ENCODE data around the gene BICD1. TPM values are rescaled to one million over a fixed set of nuclear protein-coding genes. Genes with fewer than 3 reads are reported as not detected.
"Not testable (repeated sequence)": the region's sequence is repeated elsewhere in the genome, so short reads cannot be mapped to it uniquely, and the experiment has no call there.

BICD1 gene
- total RNA-seq, 2 donors from 2014 or later, result 15.1 to 18.4 TPM

GRCh38 chr12:32265456-32265855 lies 158.8 kb downstream of the BICD1 start:
- Mint-ChIP-seq H3K36me3 (no peaks in the 10 kb centered on the region), H3K27ac (no peak overlapping the region), H3K9me3 (no peaks in the 10 kb centered on the region)
- DNase-seq (ENCODE audit: low spot score in 2 of 2) (no peak), ATAC-seq (no peak)

GRCh38 chr12:32265951-32266350 lies 159.3 kb downstream of the BICD1 start:
- no peaks in the 10 kb centered on the region for H3K9me3 Mint-ChIP-seq
- ATAC-seq, result no peak
- H3K27ac Mint-ChIP-seq, result no peak overlapping the region
- no peaks in the 10 kb centered on the region for H3K36me3 Mint-ChIP-seq
- no peak for DNase-seq (ENCODE audit: low spot score in 2 of 2)

GRCh38 chr12:32266756-32267155 lies 160.1 kb downstream of the BICD1 start:
- ATAC-seq (no peak), DNase-seq (ENCODE audit: low spot score in 2 of 2) (no peak)
- Mint-ChIP-seq H3K9me3 (no peaks in the 10 kb centered on the region), H3K36me3 (no peaks in the 10 kb centered on the region), H3K27ac (no peak overlapping the region)

- DNase-seq (ENCODE audit: low spot score in 2 of 2), result no peak
- H3K36me3 Mint-ChIP-seq, result no peaks in the 10 kb centered on the region
- peak overlapping the region in 1 of 2 donors; percentile 86 for H3K27ac Mint-ChIP-seq
- no peak for ATAC-seq
- H3K9me3 Mint-ChIP-seq, result peaks cover 0 to 5% of the 10 kb centered on the region in 2 donors
Measured at GRCh38 chr12:32270818-32271710, 164.4 kb downstream of the BICD1 start.

- H3K36me3 Mint-ChIP-seq, result no peaks in the 10 kb centered on the region
- DNase-seq (ENCODE audit: low spot score in 2 of 2) (no peak), ATAC-seq (no peak)
- H3K9me3 Mint-ChIP-seq, result peaks cover 0 to 5% of the 10 kb centered on the region in 2 donors
- peak overlapping the region in 1 of 2 donors; percentile 86 for H3K27ac Mint-ChIP-seq
Measured at GRCh38 chr12:32272465-32272864, 165.8 kb downstream of the BICD1 start.

- peak; percentile 81 to 82 for ATAC-seq
Measured at GRCh38 chr12:32273063-32273522, 166.4 kb downstream of the BICD1 start.

GRCh38 chr12:32273712-32274111 lies 167.1 kb downstream of the BICD1 start:
- DNase-seq (ENCODE audit: low spot score in 2 of 2) (peak in 1 of 2 donors; percentile 27), ATAC-seq (peak; percentile 71 to 89)
- Mint-ChIP-seq H3K27ac (peak overlapping the region; percentile 86 to 96), H3K9me3 (peaks cover 0 to 5% of the 10 kb centered on the region in 2 donors), H3K36me3 (no peaks in the 10 kb centered on the region)

More at GRCh38 chr12:32273063-32273522, 166.4 kb downstream of the BICD1 start:
- Mint-ChIP-seq H3K9me3 (peaks cover 0 to 5% of the 10 kb centered on the region in 2 donors), H3K27ac (peak overlapping the region; percentile 83 to 86), H3K36me3 (no peaks in the 10 kb centered on the region)
- no peak for DNase-seq (ENCODE audit: low spot score in 2 of 2)

GRCh38 chr12:32274665-32275064 lies 168.0 kb downstream of the BICD1 start:
- ATAC-seq (no peak), DNase-seq (ENCODE audit: low spot score in 2 of 2) (no peak)
- Mint-ChIP-seq H3K9me3 (peaks cover 0 to 5% of the 10 kb centered on the region in 2 donors), H3K27ac (no peak overlapping the region), H3K36me3 (no peaks in the 10 kb centered on the region)

- ATAC-seq; H3K36me3 Mint-ChIP-seq; DNase-seq (ENCODE audit: low spot score in 2 of 2); H3K27ac Mint-ChIP-seq; H3K9me3 Mint-ChIP-seq: not testable (repeated sequence)
Measured at GRCh38 chr12:32275520-32275919, 168.9 kb downstream of the BICD1 start.

- ATAC-seq (no peak), DNase-seq (ENCODE audit: low spot score in 2 of 2) (no peak)
- no peaks in the 10 kb centered on the region for H3K36me3 Mint-ChIP-seq
- no peak overlapping the region for H3K27ac Mint-ChIP-seq
- H3K9me3 Mint-ChIP-seq, result peaks cover 0 to 5% of the 10 kb centered on the region in 2 donors
Measured at GRCh38 chr12:32277774-32278173, 171.1 kb downstream of the BICD1 start.

- H3K36me3 Mint-ChIP-seq, result no peaks in the 10 kb centered on the region
- DNase-seq (ENCODE audit: low spot score in 2 of 2) (no peak), ATAC-seq (no peak)
- no peak overlapping the region for H3K27ac Mint-ChIP-seq
- no peaks in the 10 kb centered on the region for H3K9me3 Mint-ChIP-seq
Measured at GRCh38 chr12:32281098-32281497, 174.5 kb downstream of the BICD1 start.

- no peaks in the 10 kb centered on the region for H3K9me3 Mint-ChIP-seq
- no peaks in the 10 kb centered on the region for H3K36me3 Mint-ChIP-seq
- no peak overlapping the region for H3K27ac Mint-ChIP-seq
- DNase-seq (ENCODE audit: low spot score in 2 of 2) (no peak), ATAC-seq (no peak)
Measured at GRCh38 chr12:32284561-32284960, 177.9 kb downstream of the BICD1 start.

GRCh38 chr12:32285021-32285420 lies 178.4 kb downstream of the BICD1 start:
- no peaks in the 10 kb centered on the region for H3K9me3 Mint-ChIP-seq
- H3K36me3 Mint-ChIP-seq, result no peaks in the 10 kb centered on the region
- H3K27ac Mint-ChIP-seq, result no peak overlapping the region
- no peak for DNase-seq (ENCODE audit: low spot score in 2 of 2)
- ATAC-seq, result no peak

GRCh38 chr12:32285489-32285888 lies 178.8 kb downstream of the BICD1 start:
- H3K9me3 Mint-ChIP-seq, result no peaks in the 10 kb centered on the region
- no peaks in the 10 kb centered on the region for H3K36me3 Mint-ChIP-seq
- DNase-seq (ENCODE audit: low spot score in 2 of 2) (no peak), ATAC-seq (no peak)
- no peak overlapping the region for H3K27ac Mint-ChIP-seq

- ATAC-seq, result no peak
- H3K9me3 Mint-ChIP-seq, result no peaks in the 10 kb centered on the region
- H3K36me3 Mint-ChIP-seq, result no peaks in the 10 kb centered on the region
- no peak overlapping the region for H3K27ac Mint-ChIP-seq
- DNase-seq (ENCODE audit: low spot score in 2 of 2), result no peak
Measured at GRCh38 chr12:32290411-32290810, 183.8 kb downstream of the BICD1 start.

- Mint-ChIP-seq H3K36me3 (no peaks in the 10 kb centered on the region), H3K27ac (no peak overlapping the region), H3K9me3 (no peaks in the 10 kb centered on the region)
- DNase-seq (ENCODE audit: low spot score in 2 of 2), result no peak
- ATAC-seq, result no peak
Measured at GRCh38 chr12:32292151-32292550, 185.5 kb downstream of the BICD1 start.

GRCh38 chr12:32293808-32294419 lies 187.3 kb downstream of the BICD1 start:
- DNase-seq (ENCODE audit: low spot score in 2 of 2) (no peak), ATAC-seq (no peak)
- H3K36me3 Mint-ChIP-seq, result no peaks in the 10 kb centered on the region

More at GRCh38 chr12:32293808-32294419, 187.3 kb downstream of the BICD1 start:
- no peaks in the 10 kb centered on the region for H3K9me3 Mint-ChIP-seq
- H3K27ac Mint-ChIP-seq, result no peak overlapping the region

All from activated naive CD4-positive, alpha-beta T cell treated with anti-CD3 and anti-CD28 coated beads, Interleukin-2, amount 50 U/mL, for 72 hours (primary cell).